Tibial artery (tissue), 4 donors: Measurements from ENCODE around the gene MAPK4.

Source experiments
- DNase-seq, 2 donors: peaks; one replicate each; pipeline ENCODE4 v3.0.0-alpha.2; 2019
- H3K27ac ChIP-seq, 2 donors: fragments of 200-600 bp; sonication (generic) in 1 of 2; 1 replicate in 1 of 2; 2 replicates in 1 of 2; pipeline ENCODE4 v1.5.1; 2018 to 2019; ENCODE audit warnings: mild to moderate bottlenecking in 1 of 2
- H3K27me3 ChIP-seq, 2 donors: fragments of 200-600 bp; sonication (generic) in 1 of 2; one replicate each; pipeline versions ENCODE4 v1.5.1 to v1.6.0; 2016 to 2019
- H3K36me3 ChIP-seq, 3 donors: fragments of 200-600 bp; sonication (generic) in 2 of 3; one replicate each; pipeline ENCODE4 v1.5.1; 2016 to 2019; ENCODE audit warnings: mild to moderate bottlenecking in 2 of 3
- H3K4me1 ChIP-seq, 4 donors: fragments of 200-600 bp; sonication (generic) in 2 of 4; 1 replicate in 3 of 4; 2 replicates in 1 of 4; pipeline ENCODE4 v1.5.1; 2016 to 2019
- H3K4me3 ChIP-seq, 2 donors: fragments of 200-600 bp; sonication (generic) in 1 of 2; 1 replicate in 1 of 2; 2 replicates in 1 of 2; pipeline ENCODE4 v1.5.1; 2018 to 2019; ENCODE audit warnings: mild to moderate bottlenecking in 2 of 2
- H3K9me3 ChIP-seq, 3 donors: fragments of 200-600 bp; sonication (generic) in 1 of 3; one replicate each; pipeline ENCODE4 v1.5.1; 2016 to 2019
- CTCF ChIP-seq, 2 experiments: fragments of 200-600 bp in 1 of 2; fragments of 450-650 bp in 1 of 2; IDR thresholded peaks; one replicate each; pipeline ENCODE4 v1.5.1; 2017 to 2019; ENCODE audit warnings: antibody characterized with exemption in 2 of 2, mild to moderate bottlenecking in 1 of 2, moderate library complexity in 1 of 2
- intact Hi-C: fragments of 100-400 bp; cut with DNase I; formaldehyde crosslinking; loops from one replicate; pipeline ENCODE4 v1.15.0; 2023; ENCODE audit warnings: low total_unique reads

MAPK4 gene

GRCh38 chr18:50748243-50749229 is 188.6 kb downstream of the MAPK4 start:
- Histone ChIP-seq H3K36me3 (no peaks in the 10 kb centered on the region), H3K4me1 (no peaks in the 10 kb centered on the region), H3K27ac (no peak overlapping the region), H3K4me3 (no peak overlapping the region), H3K27me3 (peaks cover 0 to 2% of the 10 kb centered on the region in 2 donors), H3K9me3 (no peaks in the 10 kb centered on the region)
- TF ChIP-seq CTCF (IDR thresholded peaks at IDR 0.05), result no peak
- no peak for DNase-seq
- intact Hi-C loops, result no loop called here

GRCh38 chr18:50749421-50749820 is 189.5 kb downstream of the MAPK4 start:
- intact Hi-C loops, result no loop called here
- no peaks in the 10 kb centered on the region for H3K9me3 ChIP-seq
- TF ChIP-seq CTCF (IDR thresholded peaks at IDR 0.05), result no peak
- no peak for DNase-seq
- H3K4me3 ChIP-seq, result no peak overlapping the region
- peaks cover 0 to 2% of the 10 kb centered on the region in 2 donors for H3K27me3 ChIP-seq
- no peaks in the 10 kb centered on the region for H3K4me1 ChIP-seq
- H3K36me3 ChIP-seq, result no peaks in the 10 kb centered on the region
- no peak overlapping the region for H3K27ac ChIP-seq

GRCh38 chr18:50749945-50750344 is 190.1 kb downstream of the MAPK4 start:
- intact Hi-C loops, result no loop called here
- no peak for DNase-seq
- H3K4me1 ChIP-seq, result no peaks in the 10 kb centered on the region
- H3K27me3 ChIP-seq, result peaks cover 0 to 2% of the 10 kb centered on the region in 2 donors
- H3K36me3 ChIP-seq, result no peaks in the 10 kb centered on the region
- TF ChIP-seq CTCF (IDR thresholded peaks at IDR 0.05), result no peak
- H3K9me3 ChIP-seq, result no peaks in the 10 kb centered on the region
- no peak overlapping the region for H3K4me3 ChIP-seq
- H3K27ac ChIP-seq, result no peak overlapping the region

GRCh38 chr18:50750546-50750945 is 190.7 kb downstream of the MAPK4 start:
- no peak for DNase-seq
- Histone ChIP-seq H3K36me3 (no peaks in the 10 kb centered on the region), H3K9me3 (no peaks in the 10 kb centered on the region), H3K4me1 (no peaks in the 10 kb centered on the region), H3K27ac (no peak overlapping the region), H3K4me3 (no peak overlapping the region), H3K27me3 (peaks cover 0 to 2% of the 10 kb centered on the region in 2 donors)
- no peak for TF ChIP-seq CTCF (IDR thresholded peaks at IDR 0.05)
- intact Hi-C loops, result no loop called here

GRCh38 chr18:50751490-50751889 is 191.6 kb downstream of the MAPK4 start:
- Histone ChIP-seq H3K36me3 (no peaks in the 10 kb centered on the region), H3K27me3 (peaks cover 0 to 2% of the 10 kb centered on the region in 2 donors), H3K4me1 (peaks cover 0 to 9% (median 0%) of the 10 kb centered on the region in 4 donors), H3K27ac (no peak overlapping the region), H3K4me3 (no peak overlapping the region), H3K9me3 (no peaks in the 10 kb centered on the region)
- no peak for DNase-seq
- TF ChIP-seq CTCF (IDR thresholded peaks at IDR 0.05), result no peak
- intact Hi-C loops, result no loop called here
